T-cell (primary cell): Measurements from ENCODE around the gene ABCA7. TPM values are rescaled to one million over a fixed set of nuclear protein-coding genes. Genes with fewer than 3 reads are reported as not detected.
A peak's percentile ranks its signal among the peaks of the same experiment; 100 is the strongest.

ENCODE experiments used
- ATAC-seq, 4 experiments: fragments of 200-7000 bp in 3 of 4; fragments of 150-1000 bp in 1 of 4; cut with Tn5 transposase; replicated peaks in 1 of 4; 1 replicate in 3 of 4; 2 replicates in 1 of 4; pipeline ENCODE4 v1.10.0; 2021; ENCODE audit warnings: moderate library complexity in 3 of 4, mild to moderate bottlenecking in 2 of 4, moderate number of reproducible peaks in 1 of 4
- CTCF ChIA-PET, 2 donors: fragments of 300-600 bp; sonication (Branson Sonifier 250); formaldehyde crosslinking; loops; one replicate each; lab custom pipeline; 2022; ENCODE audit warnings: antibody characterized with exemption in 2 of 2; lab: Charles Lee
- POLR2A ChIA-PET, 2 donors: fragments of 300-600 bp; sonication (Branson Sonifier 250); formaldehyde crosslinking; loops; one replicate each; lab custom pipeline; 2022; ENCODE audit warnings: antibody characterized with exemption in 2 of 2; lab: Charles Lee
- DNase-seq, 35 experiments: peaks; one replicate each; pipeline versions ENCODE4 v3.0.0 to v3.0.0-alpha.2; 2013 to 2023
- H3K27ac ChIP-seq: one replicate; pipeline ENCODE4 v1.5.1; 2013; ENCODE audit warnings: low read length
- H3K27me3 ChIP-seq, 2 experiments: replicated peaks in 1 of 2; 1 replicate in 1 of 2; 2 replicates in 1 of 2; pipeline versions ENCODE4 v1.6.1 to v1.7.0; 2013; ENCODE audit warnings: low read length in 1 of 2, mixed read lengths in 1 of 2; ENCODE audit not compliant: control insufficient read depth in 2 of 2, insufficient read depth in 2 of 2; ENCODE audit errors: extremely low read depth in 1 of 2
- H3K36me3 ChIP-seq, 2 donors: 1 replicate in 1 of 2; 2 replicates in 1 of 2; pipeline versions ENCODE4 v1.6.1 to v1.7.0; 2013; ENCODE audit warnings: low read length in 1 of 2; ENCODE audit not compliant: control insufficient read depth in 2 of 2, insufficient read depth in 1 of 2; ENCODE audit errors: extremely low read depth in 1 of 2
- H3K4me1 ChIP-seq, 2 experiments: 1 replicate in 1 of 2; 2 replicates in 1 of 2; pipeline versions ENCODE4 v1.6.1 to v1.7.0; 2013; ENCODE audit warnings: low read length in 2 of 2, mixed read lengths in 1 of 2; ENCODE audit not compliant: insufficient read depth in 2 of 2, control insufficient read depth in 1 of 2; ENCODE audit errors: extremely low read depth in 1 of 2
- H3K4me3 ChIP-seq, 2 donors: 1 replicate in 1 of 2; 2 replicates in 1 of 2; pipeline versions ENCODE4 v1.5.1 to v1.7.0; 2013; ENCODE audit warnings: mild to moderate bottlenecking in 2 of 2, low read length in 1 of 2, moderate library complexity in 1 of 2; ENCODE audit not compliant: control insufficient read depth in 1 of 2; ENCODE audit errors: extremely low read depth in 1 of 2
- H3K9me3 ChIP-seq: 2 replicates; pipeline ENCODE4 v1.7.0; 2013
- H3K27ac Mint-ChIP-seq, 2 donors: one replicate each; pipeline ENCODE4 v1.8.0; 2020 to 2021; ENCODE audit warnings: mild to moderate bottlenecking in 2 of 2, mixed read lengths in 2 of 2
- H3K27me3 Mint-ChIP-seq, 2 donors: one replicate each; pipeline ENCODE4 v1.8.0; 2021 to 2022; ENCODE audit warnings: mixed read lengths in 2 of 2
- H3K36me3 Mint-ChIP-seq: one replicate; pipeline ENCODE4 v1.8.0; 2021; ENCODE audit warnings: mixed read lengths
- H3K4me1 Mint-ChIP-seq, 3 donors: one replicate each; pipeline ENCODE4 v1.8.0; 2020 to 2022; ENCODE audit warnings: mixed read lengths in 3 of 3, mild to moderate bottlenecking in 1 of 3
- H3K4me3 Mint-ChIP-seq, 3 donors: one replicate each; pipeline ENCODE4 v1.8.0; 2020 to 2022; ENCODE audit warnings: mild to moderate bottlenecking in 3 of 3, mixed read lengths in 3 of 3, moderate library complexity in 3 of 3
- H3K9me3 Mint-ChIP-seq, 3 donors: one replicate each; pipeline ENCODE4 v1.8.0; 2020 to 2022; ENCODE audit warnings: mixed read lengths in 3 of 3
- WGBS: methylation state at CpG from one replicate; pipeline ENCODE4 v1.1.5; 2013; ENCODE audit warnings: missing lambda C conversion rate; ENCODE audit not compliant: insufficient coverage; 5-methylcytosine and 5-hydroxymethylcytosine counted together
- total RNA-seq, 35 experiments: library from RNA in 6 of 35; stranded (reverse) in 6 of 35; fragments of 120-200 nt in 1 of 35; gene quantifications; one replicate each; pipeline versions ENCODE4 v1.2.1 to v1.2.4 and lab custom pipeline; 2013 to 2026

Gene ABCA7
- total RNA-seq, result 100 to 1,000 TPM; 166 to 217 (median 178) TPM
- total RNA-seq (2013), result 88.9 TPM
- total RNA-seq (lab: John Stamatoyannopoulos, UW), result 8.4 to 329 (median 143) reads per million in 29 experiments

DNA sequence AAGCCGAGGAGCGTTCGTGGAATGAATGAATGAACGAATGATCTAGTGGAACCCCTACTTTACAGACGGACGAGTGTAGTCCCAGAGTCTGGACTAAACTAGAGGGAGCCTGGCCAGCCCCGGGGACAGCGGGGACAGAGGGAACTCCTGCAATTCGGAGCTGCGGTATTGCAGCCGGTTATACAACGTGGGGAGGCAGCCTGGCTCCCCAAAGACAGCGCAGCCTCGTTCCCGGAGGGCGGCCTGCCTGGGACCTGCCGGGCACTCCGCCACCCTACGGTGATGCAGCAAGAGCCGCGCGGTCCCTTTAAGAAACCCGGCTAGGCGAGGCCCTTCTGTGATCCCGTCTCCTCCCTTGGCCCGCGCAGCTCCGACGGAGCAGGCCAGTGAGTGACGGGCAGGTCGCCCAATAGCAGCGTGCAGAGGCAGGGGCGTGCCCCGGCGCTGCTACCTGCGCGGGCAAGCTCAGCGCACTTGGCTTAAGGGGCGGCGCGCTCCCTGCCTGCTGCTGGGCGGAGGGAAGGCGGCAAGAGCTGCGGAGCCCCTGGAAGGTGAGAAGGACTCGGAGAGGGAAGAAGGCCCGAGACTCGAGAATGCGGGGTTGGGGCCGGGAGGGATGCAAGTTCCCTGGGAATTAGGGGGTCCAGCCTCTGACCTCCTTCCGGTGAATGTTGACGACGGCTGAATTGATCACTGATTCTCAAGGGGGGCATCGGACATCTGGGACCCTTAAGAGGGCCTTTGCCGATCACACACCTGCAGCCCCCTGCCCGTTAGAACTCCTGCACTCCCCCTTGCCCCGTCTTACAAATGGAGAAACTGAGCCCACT lies at the start of gene ABCA7:
Gene ABCA7 (plus strand): TSS at position 462 of the 830 bp plus-strand sequence. CDS start 1,255 bp downstream, outside the sequence.
- Histone ChIP-seq H3K4me1 (peaks cover 28 to 81% of the 10 kb centered on the region in 2 experiments), H3K27me3 (no peaks in the 10 kb centered on the region), H3K36me3 (peaks cover 8 to 57% of the 10 kb centered on the region in 2 donors), H3K4me3 (peak within 1 kb of the TSS; percentile 66 to 81), H3K27ac (peak within 1 kb of the TSS; percentile 60), H3K9me3 (no peaks in the 10 kb centered on the region)
- ChIA-PET CTCF (interaction anchor here (0.6 to 1.1 kb wide), 4 partner anchors 9 to 224 kb away, joined by 3 to 5 read pairs (median 4); no protein-coding TSS in a partner anchor), POLR2A (interaction anchor here (0.5 to 1.0 kb wide), 5 partner anchors 12 to 413 kb away, joined by 3 to 8 read pairs (median 3); partner anchors contain the start of gene CIRBP (in 1 of the 2))
- 2% methylated on average over 44 of the region's 56 CpGs for WGBS
- Mint-ChIP-seq H3K4me3 (peak within 1 kb of the TSS; percentile 93 to 98 (median 94)), H3K9me3 (no peaks in the 10 kb centered on the region), H3K36me3 (peaks cover 14% of the 10 kb centered on the region), H3K27ac (peak within 1 kb of the TSS; percentile 94 to 95), H3K27me3 (no peaks in the 10 kb centered on the region), H3K4me1 (peaks cover 53 to 58% (median 54%) of the 10 kb centered on the region in 3 donors)
- ATAC-seq, result peak; percentile 88 to 95 (median 92)
- peak; percentile 96 to 100 (median 99) for DNase-seq

DNA sequence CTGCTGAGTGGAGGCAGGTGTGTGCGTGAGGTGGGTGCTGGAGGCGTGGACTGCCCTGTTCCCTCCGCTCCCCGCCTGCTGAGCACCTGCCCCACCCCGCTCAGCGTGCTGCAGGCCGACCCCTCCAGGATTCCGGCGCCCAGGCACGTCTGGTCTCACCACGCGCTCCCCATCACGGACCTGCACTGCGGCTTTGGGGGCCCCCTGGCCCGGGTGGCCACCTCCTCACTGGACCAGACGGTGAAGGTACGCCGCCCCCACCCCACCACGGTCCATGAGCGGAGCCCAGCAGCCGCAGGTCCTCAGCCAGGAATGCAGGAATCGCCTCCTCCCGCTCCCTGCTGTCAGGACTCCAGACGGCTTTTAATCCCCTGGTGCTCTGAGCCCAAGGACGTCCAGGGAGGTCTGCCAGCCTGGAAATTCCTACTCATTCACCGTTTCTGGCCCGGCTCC lies 49.8 kb upstream of the ABCA7 start:
- H3K4me3 Mint-ChIP-seq, result no peak overlapping the region
- ATAC-seq (no peak), DNase-seq (no peak)
- ChIA-PET POLR2A (interaction anchor here in 1 of 2 donors (0.6 kb wide), 1 partner anchor 40 kb away, joined by 5 read pairs; no protein-coding TSS in a partner anchor), CTCF (no interaction called here)
- H3K9me3 ChIP-seq, result no peaks in the 10 kb centered on the region
- H3K27ac ChIP-seq, result no peak overlapping the region
- H3K36me3 ChIP-seq, result peaks cover 33 to 35% of the 10 kb centered on the region in 2 donors
- no peaks in the 10 kb centered on the region for H3K27me3 Mint-ChIP-seq
- H3K4me1 ChIP-seq, result peaks cover 0 to 16% of the 10 kb centered on the region in 2 experiments
- peaks cover 13% of the 10 kb centered on the region for H3K36me3 Mint-ChIP-seq
- 95% methylated on average over 23 of the region's 27 CpGs for WGBS
- no peaks in the 10 kb centered on the region for H3K9me3 Mint-ChIP-seq
- H3K4me1 Mint-ChIP-seq, result peaks cover 2 to 7% (median 6%) of the 10 kb centered on the region in 3 donors
- H3K27me3 ChIP-seq, result no peaks in the 10 kb centered on the region
- no peak overlapping the region for H3K4me3 ChIP-seq
- H3K27ac Mint-ChIP-seq, result no peak overlapping the region

DNA sequence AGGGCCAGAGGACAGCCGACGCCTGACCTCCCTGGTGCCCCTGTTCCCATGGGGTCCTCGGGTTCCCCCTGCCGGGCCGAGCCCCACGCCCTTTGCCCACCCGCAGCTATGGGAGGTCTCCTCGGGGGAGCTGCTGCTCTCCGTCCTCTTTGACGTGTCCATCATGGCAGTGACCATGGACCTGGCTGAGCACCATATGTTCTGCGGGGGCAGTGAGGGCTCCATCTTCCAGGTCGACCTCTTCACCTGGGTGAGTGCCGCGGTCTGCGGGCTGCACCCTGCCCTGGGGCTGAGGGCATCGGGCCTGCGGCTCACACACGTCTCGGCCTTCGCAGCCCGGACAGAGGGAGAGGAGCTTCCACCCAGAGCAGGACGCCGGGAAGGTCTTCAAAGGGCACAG lies 49.2 kb upstream of the ABCA7 start:
- no peaks in the 10 kb centered on the region for H3K9me3 ChIP-seq
- Mint-ChIP-seq H3K4me3 (no peak overlapping the region), H3K27me3 (no peaks in the 10 kb centered on the region), H3K4me1 (peaks cover 0 to 3% (median 2%) of the 10 kb centered on the region in 3 donors), H3K36me3 (peaks cover 13% of the 10 kb centered on the region), H3K27ac (no peak overlapping the region), H3K9me3 (no peaks in the 10 kb centered on the region)
- ChIA-PET POLR2A (interaction anchor here in 1 of 2 donors (0.6 kb wide), 1 partner anchor 41 kb away, joined by 5 read pairs; no protein-coding TSS in a partner anchor), CTCF (no interaction called here)
- WGBS, result 94% methylated on average over 23 of the region's 23 CpGs
- H3K36me3 ChIP-seq, result peaks cover 33 to 34% of the 10 kb centered on the region in 2 donors
- H3K4me1 ChIP-seq, result peaks cover 0 to 18% of the 10 kb centered on the region in 2 experiments
- no peak for DNase-seq
- ATAC-seq, result no peak
- no peak overlapping the region for H3K4me3 ChIP-seq
- peaks cover 0 to 5% of the 10 kb centered on the region in 2 experiments for H3K27me3 ChIP-seq
- H3K27ac ChIP-seq, result no peak overlapping the region

DNA sequence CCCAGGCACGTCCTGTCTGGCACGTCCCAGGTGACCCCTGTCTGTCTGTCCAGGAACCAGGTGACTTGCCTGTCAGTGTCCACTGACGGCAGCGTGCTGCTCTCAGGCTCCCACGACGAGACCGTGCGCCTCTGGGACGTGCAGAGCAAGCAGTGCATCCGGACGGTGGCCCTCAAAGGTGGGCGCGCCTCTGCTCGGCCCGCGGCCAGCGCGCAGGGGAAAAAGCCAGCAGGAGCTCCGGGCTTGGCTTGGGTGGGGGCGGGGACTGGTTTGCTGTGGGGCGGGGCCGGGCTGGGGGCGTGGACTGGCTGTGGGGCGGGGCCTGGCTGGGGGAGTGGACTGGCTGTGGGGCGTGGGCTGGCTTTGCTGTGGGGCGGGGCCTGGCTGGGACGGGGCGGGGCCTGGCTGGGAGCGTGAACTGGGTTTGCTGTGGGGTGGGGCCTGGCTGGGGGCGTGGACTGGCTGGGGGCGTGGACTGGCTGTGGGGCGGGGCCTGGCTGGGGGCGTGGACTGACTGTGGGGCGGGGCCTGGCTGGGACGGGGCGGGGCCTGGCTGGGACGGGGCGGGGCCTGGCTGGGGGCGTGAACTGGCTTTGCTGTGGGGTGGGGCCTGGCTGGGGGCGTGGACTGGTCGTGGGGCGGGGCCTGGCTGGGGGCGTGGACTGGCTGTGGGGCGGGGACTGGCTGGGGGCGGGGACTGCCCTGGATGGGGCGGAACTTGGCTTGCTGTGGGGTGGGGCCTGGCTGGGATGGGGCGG lies 48.6 kb upstream of the ABCA7 start:
- CTCF ChIA-PET, result no interaction called here
- Mint-ChIP-seq H3K9me3 (no peaks in the 10 kb centered on the region), H3K4me1 (peaks cover 2 to 4% (median 3%) of the 10 kb centered on the region in 3 donors), H3K27me3 (no peaks in the 10 kb centered on the region), H3K4me3 (no peak overlapping the region), H3K27ac (no peak overlapping the region), H3K36me3 (peaks cover 13% of the 10 kb centered on the region)
- H3K4me3 ChIP-seq, result no peak overlapping the region
- H3K27ac ChIP-seq, result no peak overlapping the region
- DNase-seq (peak in 31 of 35 experiments; percentile 28 to 72 (median 59)), ATAC-seq (peak; percentile 22 to 67 (median 42))
- 92% methylated on average over 21 of the region's 47 CpGs for WGBS
- POLR2A ChIA-PET, result no interaction called here
- peaks cover 2 to 24% of the 10 kb centered on the region in 2 experiments for H3K4me1 ChIP-seq
- H3K9me3 ChIP-seq, result no peaks in the 10 kb centered on the region
- H3K27me3 ChIP-seq, result peaks cover 0 to 11% of the 10 kb centered on the region in 2 experiments
- H3K36me3 ChIP-seq, result peaks cover 28 to 30% of the 10 kb centered on the region in 2 donors

GRCh38 chr19:991932-992669 lies 47.8 kb upstream of the ABCA7 start:
- H3K36me3 ChIP-seq, result peaks cover 23 to 30% of the 10 kb centered on the region in 2 donors
- peaks cover 6 to 11% (median 7%) of the 10 kb centered on the region in 3 donors for H3K4me1 Mint-ChIP-seq

More at GRCh38 chr19:991932-992669, 47.8 kb upstream of the ABCA7 start:
- 95% methylated on average over 21 of the region's 42 CpGs for WGBS
- no peaks in the 10 kb centered on the region for H3K9me3 Mint-ChIP-seq
- H3K27me3 Mint-ChIP-seq, result no peaks in the 10 kb centered on the region
- H3K27ac Mint-ChIP-seq, result no peak overlapping the region
- CTCF ChIA-PET, result no interaction called here
- Histone ChIP-seq H3K9me3 (no peaks in the 10 kb centered on the region), H3K27me3 (peaks cover 0 to 16% of the 10 kb centered on the region in 2 experiments), H3K4me1 (peaks cover 2 to 31% of the 10 kb centered on the region in 2 experiments), H3K27ac (no peak overlapping the region), H3K4me3 (no peak overlapping the region)
- POLR2A ChIA-PET, result interaction anchor here in 1 of 2 donors (0.5 kb wide), 1 partner anchor 255 kb away, joined by 3 read pairs; no protein-coding TSS in a partner anchor
- DNase-seq, result no peak
- H3K4me3 Mint-ChIP-seq, result no peak overlapping the region
- H3K36me3 Mint-ChIP-seq, result peaks cover 7% of the 10 kb centered on the region
- no peak for ATAC-seq
